ENCODE measurements around the gene APMAP. TPM values are rescaled to one million over a fixed set of nuclear protein-coding genes. Genes with fewer than 3 reads are reported as not detected.

APMAP gene
- total RNA-seq, 4 donors from 2014 or later, result 45.3 to 83.1 (median 54.1) TPM

GRCh38 chr20:25015986-25016385, 23.4 kb upstream of the APMAP start:
- no peak overlapping the region for H3K4me3 ChIP-seq
- peaks cover 0 to 5% (median 0%) of the 10 kb centered on the region in 4 donors for H3K4me1 ChIP-seq
- no peaks in the 10 kb centered on the region for H3K9me3 ChIP-seq
- no peaks in the 10 kb centered on the region for H3K27me3 ChIP-seq
- WGBS, 2 donors, result 82 to 88% methylated on average over 11 of the region's 11 CpGs
- no peak for DNase-seq (ENCODE audit: low spot score in 2 of 2)
- peaks cover 0 to 98% (median 28%) of the 10 kb centered on the region in 3 donors for H3K36me3 ChIP-seq
- TF ChIP-seq CTCF (IDR thresholded peaks at IDR 0.05), result no peak
- TF ChIP-seq EP300 (IDR thresholded peaks at IDR 0.05), result no peak
- no peak for TF ChIP-seq POLR2A (IDR thresholded peaks at IDR 0.05)
- no peak overlapping the region for H3K27ac ChIP-seq

- DNase-seq (ENCODE audit: low spot score in 2 of 2), result no peak
- H3K4me3 ChIP-seq, result no peak overlapping the region
- no peak overlapping the region for H3K27ac ChIP-seq
- peaks cover 0 to 99% (median 32%) of the 10 kb centered on the region in 3 donors for H3K36me3 ChIP-seq
- no peaks in the 10 kb centered on the region for H3K9me3 ChIP-seq
- 90 to 91% methylated on average over 10 to 11 of the region's 11 CpGs for WGBS, 2 donors
- no peaks in the 10 kb centered on the region for H3K4me1 ChIP-seq
- TF ChIP-seq CTCF (IDR thresholded peaks at IDR 0.05) (no peak), POLR2A (IDR thresholded peaks at IDR 0.05) (no peak), EP300 (IDR thresholded peaks at IDR 0.05) (no peak)
- H3K27me3 ChIP-seq, result no peaks in the 10 kb centered on the region
These were observed 22.3 kb upstream of the APMAP start for GRCh38 chr20:25014816-25015215.

- Histone ChIP-seq H3K27ac (no peak overlapping the region), H3K36me3 (peaks cover 0 to 99% (median 36%) of the 10 kb centered on the region in 3 donors), H3K27me3 (no peaks in the 10 kb centered on the region), H3K4me3 (no peak overlapping the region), H3K9me3 (no peaks in the 10 kb centered on the region), H3K4me1 (no peaks in the 10 kb centered on the region)
- DNase-seq (ENCODE audit: low spot score in 2 of 2), result no peak
- TF ChIP-seq CTCF (IDR thresholded peaks at IDR 0.05), result no peak
- no peak for TF ChIP-seq POLR2A (IDR thresholded peaks at IDR 0.05)
- no peak for TF ChIP-seq EP300 (IDR thresholded peaks at IDR 0.05)
- WGBS, 2 donors, result 93 to 94% methylated on average over 23 to 25 of the region's 25 CpGs
These were observed 21.2 kb upstream of the APMAP start for GRCh38 chr20:25013478-25014380.

GRCh38 chr20:25012616-25013189, 20.2 kb upstream of the APMAP start:
- peaks cover 0 to 100% (median 46%) of the 10 kb centered on the region in 3 donors for H3K36me3 ChIP-seq
- H3K4me3 ChIP-seq, result no peak overlapping the region
- 87% methylated on average over 20 of the region's 21 CpGs for WGBS, 2 donors
- no peaks in the 10 kb centered on the region for H3K4me1 ChIP-seq
- no peak for DNase-seq (ENCODE audit: low spot score in 2 of 2)
- H3K27ac ChIP-seq, result no peak overlapping the region
- no peak for TF ChIP-seq CTCF (IDR thresholded peaks at IDR 0.05)
- no peak for TF ChIP-seq EP300 (IDR thresholded peaks at IDR 0.05)
- TF ChIP-seq POLR2A (IDR thresholded peaks at IDR 0.05), result no peak
- no peaks in the 10 kb centered on the region for H3K9me3 ChIP-seq
- no peaks in the 10 kb centered on the region for H3K27me3 ChIP-seq

- no peak overlapping the region for H3K27ac ChIP-seq
- no peaks in the 10 kb centered on the region for H3K27me3 ChIP-seq
- H3K4me1 ChIP-seq, result no peaks in the 10 kb centered on the region
- peaks cover 4 to 100% (median 54%) of the 10 kb centered on the region in 3 donors for H3K36me3 ChIP-seq
- no peak for DNase-seq (ENCODE audit: low spot score in 2 of 2)
- WGBS, 2 donors, result 90 to 93% methylated on average over 9 to 11 of the region's 12 CpGs
- TF ChIP-seq CTCF (IDR thresholded peaks at IDR 0.05), result no peak
- TF ChIP-seq EP300 (IDR thresholded peaks at IDR 0.05), result no peak
- no peak for TF ChIP-seq POLR2A (IDR thresholded peaks at IDR 0.05)
- H3K4me3 ChIP-seq, result no peak overlapping the region
- no peaks in the 10 kb centered on the region for H3K9me3 ChIP-seq
These were observed 19.3 kb upstream of the APMAP start for GRCh38 chr20:25011831-25012241.

Measured in tibial nerve (tissue), 4 donors.